HuH-7.5 (cell line): Measurements from ENCODE around the gene TBC1D22A.

Experiments used
- DNase-seq: peaks from one replicate; pipeline ENCODE4 v3.0.0; 2011; ENCODE audit warnings: low spot score

TBC1D22A gene

DNA sequence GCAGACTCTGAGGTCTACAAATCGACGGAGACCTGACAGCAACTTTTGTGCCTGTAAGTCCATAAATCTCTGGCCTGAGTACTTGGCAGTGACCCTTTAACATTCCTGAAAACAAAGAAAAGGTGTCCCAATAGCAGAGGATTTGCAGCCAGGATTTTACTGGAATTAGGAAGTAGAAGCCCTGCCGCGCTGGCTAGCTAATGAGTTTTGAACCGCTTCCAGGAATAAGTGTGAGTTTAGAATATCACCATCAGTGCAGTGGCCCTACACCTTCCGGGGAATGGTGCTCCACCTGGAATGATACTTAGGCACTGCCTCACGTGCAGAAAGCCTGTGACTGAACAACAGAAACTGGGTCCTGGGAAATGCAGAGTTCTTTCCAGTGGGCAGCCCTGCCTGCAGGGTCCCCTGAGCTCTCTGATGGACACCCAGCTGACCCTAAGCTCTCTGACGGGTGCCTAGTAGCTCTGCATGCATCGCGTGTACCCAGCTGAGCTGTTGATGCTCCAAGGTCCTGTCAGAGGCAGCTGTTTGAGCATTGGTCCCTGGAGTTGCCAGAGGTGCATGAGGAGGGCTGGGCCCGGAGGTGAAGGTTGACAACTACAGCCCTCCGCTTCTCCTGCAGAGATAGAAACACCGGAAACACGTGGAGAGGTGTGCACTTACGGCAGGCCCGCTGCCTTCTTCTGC lies 380.9 kb downstream of the TBC1D22A start:
- DNase-seq = no peak

DNA sequence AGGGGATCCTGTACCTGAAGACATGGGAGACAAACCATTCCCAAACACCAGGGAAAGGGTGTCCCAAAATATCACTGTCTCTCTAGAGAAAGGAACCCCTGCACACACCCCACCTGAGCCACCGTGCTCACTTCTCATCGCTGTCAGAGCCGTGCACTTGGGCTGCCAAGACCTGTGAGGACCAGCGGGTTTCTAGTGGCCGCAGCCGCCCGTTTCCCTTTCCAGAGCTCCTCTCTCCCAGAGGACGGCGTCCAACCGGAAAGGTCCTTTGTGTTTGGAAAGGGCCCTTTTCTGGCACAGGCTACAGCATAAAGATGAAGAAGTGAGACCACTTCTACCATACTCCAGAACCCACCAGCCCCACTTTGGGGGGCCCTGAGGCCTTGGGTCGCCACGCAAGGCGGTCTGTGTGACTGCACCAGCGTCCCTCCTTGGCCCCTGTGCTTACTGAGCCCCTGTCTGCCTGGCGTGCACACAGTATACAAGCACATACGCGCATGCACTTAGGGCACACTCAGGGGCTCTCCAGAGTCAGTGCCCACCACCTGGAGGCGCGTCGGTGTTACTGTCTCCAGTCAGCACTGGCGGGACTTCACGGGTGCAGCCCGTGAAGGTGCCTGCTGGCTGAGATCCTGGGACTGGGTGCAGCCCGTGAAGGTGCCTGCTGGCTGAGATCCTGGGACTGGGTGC lies 381.8 kb downstream of the TBC1D22A start:
- DNase-seq = no peak

DNA sequence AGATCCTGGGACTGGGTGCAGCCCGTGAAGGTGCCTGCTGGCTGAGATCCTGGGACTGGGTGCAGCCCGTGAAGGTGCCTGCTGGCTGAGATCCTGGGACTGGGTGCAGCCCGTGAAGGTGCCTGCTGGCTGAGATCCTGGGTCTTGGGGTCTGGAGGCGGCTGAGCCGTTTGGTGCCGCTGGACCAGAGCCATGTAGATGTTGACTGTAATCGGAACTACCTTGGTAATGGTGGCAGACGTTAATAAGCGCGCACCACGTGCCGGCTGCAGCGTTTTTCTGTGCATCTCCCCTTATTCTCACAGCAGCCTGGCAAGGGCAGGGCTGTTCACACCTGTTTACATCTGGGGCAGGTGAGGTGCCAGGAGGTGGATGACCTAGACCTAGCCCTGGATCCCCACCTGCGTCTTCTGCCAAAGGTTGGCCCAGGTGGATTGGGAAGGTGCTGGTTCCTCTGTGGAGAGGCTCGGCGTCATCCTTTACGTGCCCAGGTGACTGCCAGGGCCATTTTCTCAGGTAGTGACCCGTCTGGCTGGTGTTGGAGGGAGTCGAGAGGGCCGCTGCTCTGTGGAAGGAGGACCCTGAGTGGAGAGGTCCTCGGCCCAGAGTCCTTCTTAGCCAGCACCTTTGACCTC lies 382.5 kb downstream of the TBC1D22A start:
- no peak for DNase-seq

DNA sequence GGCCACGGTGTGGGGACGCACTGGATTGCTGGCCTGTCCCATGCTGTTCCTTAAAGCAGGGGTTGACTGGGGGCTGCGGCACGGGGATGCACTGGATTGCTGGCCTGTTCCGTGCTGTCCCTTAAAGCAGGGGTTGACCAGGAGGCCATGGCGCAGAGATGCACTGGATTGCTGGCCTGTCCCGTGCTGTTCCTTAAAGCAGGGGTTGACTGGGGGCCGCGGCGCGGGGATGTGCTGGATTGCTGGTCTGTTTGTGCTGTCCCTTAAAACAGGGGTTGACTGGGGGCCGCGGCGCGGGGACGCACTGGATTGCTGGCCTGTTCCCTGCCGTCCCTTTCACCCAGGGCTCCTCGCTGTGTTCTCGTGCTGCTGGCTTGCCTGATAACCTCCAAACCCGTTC lies 383.4 kb downstream of the TBC1D22A start:
- no peak for DNase-seq

DNA sequence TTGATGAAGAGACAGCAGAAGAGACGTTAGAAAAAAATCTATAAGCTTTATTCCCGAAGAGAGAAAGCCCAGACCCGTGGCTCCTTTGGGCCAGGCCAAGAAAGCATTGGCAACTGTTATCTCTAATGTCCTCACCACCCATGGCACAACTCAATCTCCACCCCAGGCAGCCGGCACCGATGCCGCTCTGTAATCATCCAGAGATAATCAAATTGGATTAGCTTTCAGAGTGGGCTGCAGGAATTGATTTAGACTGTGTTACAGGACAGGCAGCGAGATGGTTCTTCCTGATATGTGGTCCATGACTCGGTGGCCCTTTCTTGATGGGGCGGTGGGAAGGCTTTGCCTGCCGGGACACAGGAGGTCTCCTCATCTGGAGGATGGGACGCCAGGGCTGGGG lies 383.9 kb downstream of the TBC1D22A start:
- DNase-seq = no peak

DNA sequence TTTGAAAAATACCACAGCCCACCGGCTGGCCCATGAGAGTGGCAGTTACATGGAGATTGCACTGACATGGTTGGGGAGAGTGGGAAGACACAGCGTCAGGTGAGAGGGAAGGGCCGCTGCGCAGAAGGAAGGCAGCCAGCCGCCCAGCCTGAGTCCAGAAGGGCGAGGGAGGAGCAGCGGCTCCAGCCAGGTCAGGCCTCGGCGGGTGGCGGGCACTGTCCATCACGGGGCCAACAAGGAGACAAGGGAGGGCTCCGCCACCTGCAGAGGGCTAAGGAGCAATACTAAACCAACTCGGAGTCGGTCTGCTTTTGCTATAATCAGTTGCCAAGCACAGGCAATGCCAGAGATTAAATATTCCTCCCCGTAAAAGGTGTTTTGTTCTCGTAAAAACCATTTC lies 384.5 kb downstream of the TBC1D22A start:
- no peak for DNase-seq

DNA sequence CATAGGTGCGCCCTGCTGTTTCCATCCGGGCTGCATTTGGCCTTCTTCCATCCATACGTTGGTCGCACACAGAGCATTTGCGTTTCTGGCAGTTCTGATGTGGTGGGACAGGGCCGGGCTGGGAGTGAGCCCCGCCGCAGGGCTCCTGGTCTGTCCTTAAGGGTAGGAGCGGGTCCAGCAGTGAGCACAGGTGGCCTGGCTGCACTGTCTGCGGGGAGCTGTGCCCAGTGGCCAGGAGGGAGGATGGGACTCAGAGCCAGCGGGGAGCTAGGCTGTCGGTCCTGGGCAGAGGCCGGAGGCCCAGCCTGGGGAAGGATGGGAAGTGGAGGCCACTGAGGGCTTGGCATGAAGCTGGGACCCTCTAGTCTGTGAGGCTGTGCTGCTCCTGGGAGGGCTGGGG lies 385.1 kb downstream of the TBC1D22A start:
- no peak for DNase-seq

DNA sequence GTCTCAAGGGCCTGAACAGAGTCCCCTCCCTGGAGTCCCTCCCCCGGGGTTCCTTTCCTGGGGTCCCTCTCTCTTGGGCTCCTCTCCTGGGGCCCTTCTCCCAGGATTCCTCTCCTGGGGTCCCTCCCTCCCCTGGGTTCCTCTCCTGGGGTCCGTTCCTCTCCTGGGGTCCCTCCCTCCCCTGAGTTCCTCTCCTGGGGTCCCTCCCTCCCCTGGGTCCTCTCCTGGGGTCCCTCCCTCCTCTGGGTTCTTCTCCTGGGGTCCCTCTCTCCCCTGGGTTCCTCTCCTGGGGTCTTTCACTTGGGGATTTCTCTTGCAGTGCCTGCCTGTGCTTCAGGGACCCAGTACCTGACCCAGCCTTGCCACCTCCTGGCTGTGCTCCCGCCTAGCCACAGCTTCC lies 386.1 kb downstream of the TBC1D22A start:
- DNase-seq = no peak

DNA sequence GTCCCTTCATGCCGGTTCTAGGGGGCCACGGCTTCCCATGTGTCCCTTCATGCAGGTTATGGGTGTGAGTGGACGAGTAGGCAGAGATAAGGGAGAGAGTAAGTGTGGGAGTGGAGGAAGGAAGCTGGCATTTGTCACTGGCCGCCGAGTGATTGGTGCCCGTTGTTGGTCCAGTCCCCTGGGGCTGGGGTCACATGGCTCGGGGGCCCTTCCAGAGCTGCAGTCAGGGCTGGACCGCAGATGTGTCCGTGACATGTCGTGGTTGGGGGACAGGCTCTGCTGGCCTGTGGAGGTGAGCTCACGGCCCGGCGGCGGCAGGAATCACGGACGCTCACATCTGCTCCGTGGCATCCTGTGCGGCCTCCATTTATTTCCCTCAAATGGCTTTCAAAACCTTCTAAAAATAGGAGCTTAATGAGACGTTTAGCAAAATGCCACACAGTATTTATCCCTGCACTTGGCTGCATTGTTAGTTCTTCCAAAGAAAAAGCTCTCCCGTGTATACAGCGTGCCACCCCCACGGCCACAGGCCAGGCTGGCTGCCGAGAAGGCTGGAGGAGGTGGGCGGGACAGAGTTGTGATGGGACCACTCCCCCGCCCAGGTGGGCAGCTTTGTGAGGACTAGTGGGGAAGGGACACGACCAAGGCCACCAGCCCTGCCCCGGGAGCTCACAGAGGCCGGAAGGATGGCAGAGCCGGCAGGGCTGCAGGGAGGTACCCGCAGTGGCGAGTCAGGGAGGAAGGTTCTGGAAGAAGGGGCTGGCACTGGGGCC lies 386.7 kb downstream of the TBC1D22A start:
- DNase-seq = no peak

DNA sequence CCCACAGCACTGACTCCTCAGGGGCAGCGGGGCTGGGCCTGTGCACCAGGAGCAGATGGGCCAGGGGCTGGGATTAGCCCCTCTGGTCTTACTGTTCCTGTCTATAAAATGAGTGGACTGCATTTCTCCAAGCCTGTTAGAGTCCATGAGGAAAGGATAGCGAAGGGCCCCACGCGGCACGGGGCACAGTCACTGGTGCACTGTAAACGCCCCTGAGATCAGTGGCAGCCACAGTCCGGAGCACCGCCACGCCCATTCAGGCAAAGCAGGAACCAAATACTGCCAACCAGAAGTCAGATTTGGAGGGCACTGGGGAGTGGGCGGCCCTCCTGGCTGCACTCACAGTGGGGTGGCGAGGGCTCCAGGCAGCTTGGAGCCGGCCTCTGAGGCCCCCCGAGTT lies 387.5 kb downstream of the TBC1D22A start:
- DNase-seq = no peak

DNA sequence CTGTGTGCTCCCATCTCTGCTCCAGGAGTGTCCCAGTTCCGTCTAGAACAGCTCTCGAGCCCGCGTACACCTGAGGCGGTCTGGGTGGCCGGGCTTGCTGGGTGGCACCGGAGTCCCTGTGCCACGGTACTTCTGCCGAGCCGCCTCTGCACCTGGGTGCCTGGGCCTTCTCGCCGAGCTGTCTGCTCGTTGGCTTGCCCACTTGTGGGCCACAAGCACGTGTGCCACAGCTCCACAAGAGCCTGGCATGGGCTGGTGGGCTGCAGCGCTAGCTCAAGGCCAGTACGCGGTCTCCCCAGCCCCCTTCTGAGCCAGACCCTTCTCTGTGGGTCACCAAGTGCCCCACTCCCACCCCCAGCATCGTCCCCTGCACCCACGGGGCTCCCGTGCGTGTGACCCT lies 388.0 kb downstream of the TBC1D22A start:
- DNase-seq = no peak

DNA sequence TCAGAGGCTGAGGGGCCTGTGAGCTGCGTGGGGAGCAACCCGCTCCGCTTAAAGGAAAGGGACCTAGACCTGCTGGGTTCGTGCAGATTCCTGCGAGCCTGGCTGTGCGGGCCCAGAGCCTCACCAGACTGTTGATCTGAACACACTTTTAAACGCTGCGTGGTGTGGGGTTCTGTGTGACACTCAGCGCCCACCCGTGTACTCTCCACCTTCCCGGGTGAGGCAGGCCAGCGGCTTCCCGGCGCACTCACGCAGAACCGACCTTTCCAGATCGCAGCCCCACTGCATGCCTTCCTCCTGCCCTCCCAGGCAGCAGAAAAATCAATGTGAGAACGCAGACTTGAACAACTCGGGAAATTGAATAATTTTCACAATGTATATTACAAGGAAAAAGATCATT lies 388.6 kb downstream of the TBC1D22A start:
- DNase-seq = no peak

DNA sequence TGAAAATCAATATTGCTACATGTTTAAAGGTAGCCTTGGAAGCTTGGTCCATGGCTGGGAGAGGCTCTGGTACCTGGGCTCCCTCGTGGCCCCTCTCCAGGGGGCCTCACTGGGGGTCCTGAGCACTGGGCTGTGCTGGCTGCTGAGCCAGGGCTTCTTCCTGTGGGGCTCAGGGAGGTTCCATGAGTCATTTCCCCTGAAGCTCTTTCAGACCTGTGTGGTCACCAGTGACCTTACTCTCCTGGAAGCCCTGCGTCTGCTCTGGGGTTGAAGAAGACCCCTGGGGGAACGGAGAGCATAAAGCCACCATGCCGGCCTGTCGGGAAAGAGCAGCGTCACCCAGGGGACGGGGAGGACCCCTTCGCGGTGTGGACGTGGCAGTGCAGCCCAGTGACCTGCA lies 389.0 kb downstream of the TBC1D22A start:
- DNase-seq = no peak

DNA sequence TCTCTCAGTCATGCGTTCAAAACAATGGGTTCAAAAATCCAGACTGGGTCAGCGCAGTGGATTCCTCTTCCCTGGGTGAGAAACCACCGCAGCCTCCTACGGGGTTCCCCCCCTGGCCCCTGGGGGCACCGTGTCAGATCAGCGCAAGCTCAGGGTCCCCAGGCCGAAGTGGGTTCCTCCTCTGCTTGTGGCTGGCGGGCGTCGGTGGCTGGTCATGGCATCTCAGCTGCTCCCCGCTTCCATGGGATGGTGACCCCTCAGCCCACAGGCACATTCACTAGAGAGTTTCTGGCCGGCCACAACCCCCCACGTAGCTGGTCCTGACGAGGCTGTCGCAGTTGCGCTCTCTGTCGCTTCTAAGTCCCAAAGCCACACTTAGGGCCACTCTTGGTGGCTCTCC lies 389.8 kb downstream of the TBC1D22A start:
- DNase-seq = no peak

DNA sequence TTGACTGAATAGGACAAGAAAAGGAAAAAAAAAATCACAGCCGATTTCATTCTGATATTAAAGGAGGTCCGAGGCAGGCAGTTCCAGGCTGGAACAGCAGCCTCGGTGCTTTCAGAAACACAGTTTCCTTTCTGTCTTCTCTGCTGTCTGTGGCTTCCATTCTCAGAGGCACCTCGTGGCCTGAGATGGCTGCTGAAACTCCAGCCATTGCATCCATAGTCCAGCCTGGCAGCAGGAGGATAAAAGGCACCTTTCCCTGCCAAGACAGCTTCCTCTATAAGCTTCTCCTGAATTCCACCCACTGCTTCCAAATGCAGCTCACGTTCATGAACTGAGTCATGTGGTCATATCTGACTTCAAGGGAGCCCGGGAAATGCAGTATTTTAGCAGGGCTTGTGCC lies 390.5 kb downstream of the TBC1D22A start:
- DNase-seq = no peak

DNA sequence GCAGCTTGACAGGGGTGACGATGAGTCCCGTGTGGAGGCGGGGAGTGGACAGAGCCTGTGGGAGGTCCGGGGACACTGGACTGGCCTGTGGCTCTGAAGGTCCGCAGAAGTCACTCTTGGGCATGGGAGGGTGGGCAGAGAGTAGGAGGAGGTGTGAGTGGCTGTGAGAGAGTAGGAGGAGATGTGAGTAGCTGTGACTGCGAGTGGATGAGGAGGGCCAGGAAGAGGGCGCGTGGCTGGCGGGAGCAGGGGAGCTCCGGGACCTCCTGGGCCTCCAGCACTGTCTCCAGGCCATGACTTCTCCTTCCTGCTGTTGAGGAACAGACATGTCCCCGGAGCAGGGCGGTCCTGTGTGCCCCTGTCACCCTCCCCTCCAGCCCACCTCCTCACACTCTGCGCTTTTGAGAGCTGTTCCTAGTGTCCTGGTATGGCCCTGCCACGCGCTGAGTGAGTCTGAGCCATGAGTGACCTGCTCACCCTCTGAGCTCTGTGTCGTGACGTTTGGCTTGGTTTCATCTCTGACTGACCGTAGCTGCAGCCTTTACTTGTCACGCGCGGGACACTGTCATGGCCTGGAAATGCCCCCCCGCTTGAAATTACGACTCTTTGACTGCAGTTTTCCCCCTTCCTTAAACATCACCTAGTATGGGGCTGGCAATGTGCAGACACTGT lies 391.5 kb downstream of the TBC1D22A start:
- DNase-seq = no peak

DNA sequence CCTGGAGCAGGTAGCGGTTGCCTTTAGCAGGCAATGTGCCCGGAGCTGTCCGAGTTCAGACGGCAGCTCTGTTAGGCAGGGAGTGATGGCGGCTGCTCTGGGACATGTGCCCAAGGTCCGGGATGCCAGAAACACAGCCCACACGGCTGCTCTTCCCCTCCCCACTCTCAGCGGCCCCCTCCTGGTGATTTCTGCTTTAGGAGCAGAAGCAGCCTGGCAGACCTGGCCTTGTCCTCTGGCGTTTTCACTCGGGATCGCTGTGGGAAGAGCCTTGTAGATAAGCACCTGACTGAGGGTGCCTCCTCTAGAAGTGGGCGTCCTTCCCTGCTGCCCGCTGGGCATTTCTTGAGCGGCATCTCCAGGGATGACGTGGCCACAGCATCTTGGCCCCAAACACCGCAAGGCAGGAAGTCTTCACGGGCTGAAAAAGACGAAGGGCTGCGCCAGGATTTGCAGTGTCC lies 392.2 kb downstream of the TBC1D22A start:
- no peak for DNase-seq

DNA sequence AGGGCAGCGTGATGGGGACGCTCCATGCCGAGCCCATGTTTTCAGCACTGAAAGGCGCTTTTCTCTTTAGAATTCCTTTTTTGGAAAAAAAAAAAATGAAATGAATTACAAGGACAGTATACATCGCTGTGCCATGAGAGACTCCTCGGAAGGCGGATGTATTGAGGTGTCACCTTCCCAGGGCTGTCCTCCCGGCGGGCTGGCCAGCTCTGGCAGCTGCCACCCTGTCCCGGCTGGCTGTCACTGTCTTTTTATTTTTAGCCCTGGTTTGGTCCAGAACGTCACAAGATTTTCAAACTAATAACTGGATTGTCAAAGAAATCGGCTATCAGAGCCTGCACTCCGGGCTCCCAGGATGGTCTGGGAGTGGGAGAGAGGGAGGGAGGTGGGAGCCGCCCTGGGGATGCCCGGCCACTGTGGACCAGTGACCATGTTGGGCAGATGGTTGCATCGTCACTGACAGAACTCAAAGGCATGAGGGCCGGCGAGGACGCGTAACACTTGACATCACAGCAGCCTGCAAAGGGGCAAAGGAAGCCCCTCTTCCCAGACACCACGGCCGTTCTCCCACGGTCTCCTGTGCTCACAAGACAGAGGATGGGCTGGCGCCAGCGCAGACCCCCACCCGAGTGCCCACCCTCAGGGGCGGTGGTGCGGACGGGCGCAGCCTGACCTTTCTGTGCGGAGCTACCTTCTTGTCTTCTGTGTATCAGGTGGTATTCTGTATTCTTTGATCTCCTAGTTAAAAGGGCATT lies 392.9 kb downstream of the TBC1D22A start:
- no peak for DNase-seq

DNA sequence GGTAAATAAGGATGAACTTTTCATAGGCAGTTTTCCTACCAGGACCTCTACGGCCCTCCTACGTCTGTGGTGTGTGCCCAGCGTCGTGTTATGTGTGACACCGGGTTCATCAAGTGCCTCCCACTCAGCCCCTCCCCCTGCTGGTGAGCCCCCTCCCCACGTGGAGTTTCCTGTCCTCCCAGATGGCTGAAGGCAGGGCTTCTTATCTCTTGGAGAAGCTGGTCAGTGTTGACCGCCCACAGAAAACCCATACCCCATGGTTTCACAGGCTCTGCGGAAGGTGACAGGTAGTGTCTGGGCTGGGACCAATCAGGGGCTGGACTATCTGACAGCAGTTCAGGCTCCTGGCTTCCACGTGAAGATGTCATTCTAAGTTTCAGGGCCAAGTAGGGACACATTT lies 393.5 kb downstream of the TBC1D22A start:
- DNase-seq = no peak

DNA sequence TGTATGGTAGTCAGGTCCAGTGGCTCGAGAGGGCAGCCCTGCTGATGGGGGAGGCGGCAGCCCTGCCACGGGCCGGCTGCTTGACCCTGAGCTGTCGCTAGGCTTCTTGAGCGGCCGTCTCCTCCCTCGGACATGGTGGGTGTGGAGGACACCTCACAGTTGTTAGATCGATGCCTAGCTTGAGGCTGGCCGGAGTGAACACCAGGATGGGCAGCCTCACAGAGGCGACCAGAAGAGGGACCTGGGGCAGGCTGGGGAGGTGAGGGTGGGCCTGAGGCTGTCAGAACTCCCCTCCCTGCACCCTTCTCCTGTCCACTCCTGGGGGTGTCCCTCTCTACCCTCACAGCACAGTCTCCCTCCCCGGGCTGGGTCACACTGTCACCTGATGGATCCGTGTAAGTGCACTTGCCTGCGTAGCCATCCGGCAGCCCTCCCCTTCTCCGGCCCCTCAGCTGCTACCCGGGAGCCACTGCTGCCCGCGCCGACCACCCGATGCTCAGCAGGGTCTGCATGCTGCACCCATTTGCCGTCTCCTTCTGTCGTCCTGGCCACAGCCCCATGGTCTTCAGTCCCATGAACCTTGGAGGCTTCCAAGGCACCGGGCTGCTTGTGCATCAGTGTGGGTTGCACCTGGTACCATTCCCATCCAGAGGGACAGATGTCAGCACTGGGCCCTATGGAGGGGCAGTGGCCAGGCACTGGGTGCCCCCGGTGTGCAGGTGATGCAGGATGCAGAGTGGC lies 394.1 kb downstream of the TBC1D22A start:
- no peak for DNase-seq

DNA sequence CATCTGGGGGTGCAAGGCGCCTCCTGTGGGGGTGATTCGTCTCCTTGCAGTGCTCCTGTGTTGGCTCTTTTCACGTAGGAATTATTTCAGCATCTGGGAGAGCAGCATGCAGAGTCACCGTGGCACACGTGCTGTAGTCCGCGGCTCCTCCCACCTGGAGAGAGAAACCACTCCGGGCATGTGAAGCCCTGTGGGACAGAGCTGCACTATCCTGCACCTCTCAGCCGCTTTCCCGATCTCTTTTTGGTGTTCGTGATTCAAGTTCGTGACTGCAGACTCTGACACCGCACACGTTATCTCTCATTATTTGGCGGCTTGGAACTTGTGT lies 394.6 kb downstream of the TBC1D22A start:
- DNase-seq = no peak
